Tibial nerve (tissue), 3 donors: ENCODE results near the gene ZNRF3.

Source experiments
- CTCF ChIP-seq, 5 experiments: fragments of 200-600 bp in 3 of 5; fragments of 450-650 bp in 2 of 5; sonication (generic) in 3 of 5; IDR thresholded peaks; one replicate each; pipeline ENCODE4 v1.5.1; 2016 to 2019; ENCODE audit warnings: antibody characterized with exemption in 5 of 5, mild to moderate bottlenecking in 3 of 5, moderate library complexity in 2 of 5
- POLR2A ChIP-seq, 2 donors: fragments of 450-650 bp; IDR thresholded peaks; one replicate each; pipeline ENCODE4 v1.6.1; 2017; ENCODE audit warnings: antibody characterized with exemption in 2 of 2, mild to moderate bottlenecking in 2 of 2, moderate library complexity in 2 of 2

GRCh38 chr22:28967969-28968368 lies 84.6 kb downstream of the ZNRF3 start:
- TF ChIP-seq CTCF (IDR thresholded peaks at IDR 0.05) (no peak), POLR2A (IDR thresholded peaks at IDR 0.05) (no peak)
